HepG2 (cell line): ENCODE data around the gene UBAP1L. TPM values are rescaled to one million over a fixed set of nuclear protein-coding genes. Genes with fewer than 3 reads are reported as not detected.

Source experiments
- ASH2L ChIP-seq: fragments of 300-600, 200-600 bp; sonication (generic); IDR thresholded peaks from 2 replicates; pipeline ENCODE4 v1.7.0; 2017; ENCODE audit warnings: low read depth, mild to moderate bottlenecking, moderate library complexity, mixed read lengths, low read length; ENCODE audit not compliant: insufficient read length
- BRCA1 ChIP-seq: sonication (generic); formaldehyde crosslinking; IDR thresholded peaks from 2 replicates; pipeline ENCODE4 v1.4.0; 2020; ENCODE audit warnings: missing genetic modification reagents
- CEBPZ ChIP-seq: IDR thresholded peaks from 2 replicates; pipeline ENCODE4 v1.6.1; 2012; ENCODE audit warnings: low read length, improper control_type of control experiment
- ELF3 ChIP-seq: IDR thresholded peaks from 2 replicates; pipeline ENCODE4 v1.6.1; 2016; ENCODE audit warnings: missing genetic modification reagents, missing compliant biosample characterization
- GABPA ChIP-seq, 2 experiments: IDR thresholded peaks; 2 replicates each; pipeline ENCODE4 v1.6.1; 2011 to 2016; ENCODE audit warnings: low read depth in 2 of 2, low read length in 1 of 2, missing biosample characterization in 1 of 2, missing genetic modification characterization in 1 of 2
- HHEX ChIP-seq: IDR thresholded peaks from 2 replicates; pipeline ENCODE4 v1.6.1; 2016; ENCODE audit warnings: control low read depth
- KLF11 ChIP-seq: IDR thresholded peaks from 2 replicates; pipeline ENCODE4 v1.6.1; 2016; ENCODE audit warnings: missing compliant biosample characterization
- MTA1 ChIP-seq: sonication (generic); formaldehyde crosslinking; IDR thresholded peaks from 2 replicates; pipeline ENCODE4 v1.4.0; 2020; ENCODE audit warnings: missing genetic modification reagents, mild to moderate bottlenecking, borderline replicate concordance
- NRL ChIP-seq: sonication (generic); formaldehyde crosslinking; IDR thresholded peaks from 2 replicates; pipeline ENCODE4 v1.5.0; 2020; ENCODE audit warnings: missing genetic modification reagents, mild to moderate bottlenecking, moderate library complexity, borderline replicate concordance
- SKIL ChIP-seq: sonication (generic); formaldehyde crosslinking; IDR thresholded peaks from 2 replicates; pipeline ENCODE4 v1.8.0; 2022; ENCODE audit warnings: missing genetic modification reagents, mild to moderate bottlenecking, moderate library complexity, borderline replicate concordance
- SNAI1 ChIP-seq: sonication (generic); formaldehyde crosslinking; IDR thresholded peaks from 2 replicates; pipeline ENCODE4 v1.5.0; 2020; ENCODE audit warnings: mild to moderate bottlenecking, missing genetic modification reagents, borderline replicate concordance
- SNRNP70 ChIP-seq: fragments of 200-400 bp; formaldehyde crosslinking; IDR thresholded peaks from 2 replicates; pipeline ENCODE4 v1.6.1; 2017; ENCODE audit warnings: mild to moderate bottlenecking, low read depth, low read length, moderate library complexity
- ZBTB38 ChIP-seq: sonication (generic); formaldehyde crosslinking; IDR thresholded peaks from 2 replicates; pipeline ENCODE4 v1.5.1; 2020; ENCODE audit warnings: mild to moderate bottlenecking, missing genetic modification reagents
- ZFP90 ChIP-seq: sonication (generic); formaldehyde crosslinking; IDR thresholded peaks from 2 replicates; pipeline ENCODE4 v1.8.0; 2022; ENCODE audit warnings: missing genetic modification reagents, mild to moderate bottlenecking, inconsistent platforms, borderline replicate concordance
- ZGPAT ChIP-seq: IDR thresholded peaks from 2 replicates; pipeline ENCODE4 v1.6.1; 2016; ENCODE audit warnings: mild to moderate bottlenecking
- ZNF282 ChIP-seq: fragments of 450-650 bp; IDR thresholded peaks from 2 replicates; pipeline ENCODE4 v1.6.1; 2018; ENCODE audit not compliant: partially characterized antibody
- ZNF432 ChIP-seq: sonication (generic); formaldehyde crosslinking; IDR thresholded peaks from 2 replicates; pipeline ENCODE4 v1.5.0; 2020; ENCODE audit warnings: missing genetic modification reagents, mild to moderate bottlenecking, borderline replicate concordance
- ZNF496 ChIP-seq: sonication (generic); formaldehyde crosslinking; IDR thresholded peaks from 2 replicates; pipeline ENCODE4 v1.8.1; 2023; ENCODE audit warnings: mild to moderate bottlenecking, moderate library complexity, missing genetic modification reagents; ENCODE audit not compliant: insufficient replicate concordance
- ZNF567 ChIP-seq: sonication (generic); formaldehyde crosslinking; IDR thresholded peaks from 2 replicates; pipeline ENCODE4 v1.8.1; 2023; ENCODE audit warnings: mild to moderate bottlenecking, missing genetic modification reagents, borderline replicate concordance
- ZNF589 ChIP-seq: sonication (generic); formaldehyde crosslinking; conservative IDR thresholded peaks from 2 replicates; pipeline ENCODE4 v1.8.0; 2022; ENCODE audit warnings: mild to moderate bottlenecking, moderate library complexity, missing genetic modification reagents
- ZNF737 ChIP-seq: sonication (generic); formaldehyde crosslinking; IDR thresholded peaks from 2 replicates; pipeline ENCODE4 v1.5.0; 2020; ENCODE audit warnings: missing genetic modification reagents, mild to moderate bottlenecking, borderline replicate concordance
- ZSCAN9 ChIP-seq: IDR thresholded peaks from 2 replicates; pipeline ENCODE4 v1.6.1; 2016; ENCODE audit warnings: borderline replicate concordance
- polyA plus RNA-seq, 8 experiments: library from polyadenylated mRNA; depleted of rRNA in 3 of 8; stranded (reverse) in 7 of 8; unstranded in 1 of 8; fragments of >200 nt; fragmentation: Illumina TruSeq in 4 of 8; extraction: Trizol in 4 of 8; gene quantifications; 2 replicates each; pipeline versions ENCODE4 v1.2.1 to v1.2.3, GENCODE V29; 2011 to 2016; ENCODE audit warnings: low read depth in 4 of 8, missing spikeins in 1 of 8, mixed read lengths in 1 of 8; ENCODE audit not compliant: insufficient read depth in 1 of 8
- total RNA-seq, 5 experiments: library from RNA; depleted of rRNA; stranded (reverse); fragments of >200 nt; fragmentation: Illumina TruSeq; extraction: Trizol; gene quantifications; 2 replicates each; pipeline ENCODE4 v1.2.3, GENCODE V29; 2016; ENCODE audit warnings: low read depth in 1 of 5

Gene UBAP1L
- total and polyA plus RNA-seq, 2 of the 13 experiments (the other 11 are each of a cell fraction or from before 2014, with no cell fraction given): 0.86 to 1.4 TPM

GRCh38 chr15:65044724-65045481 lies 70.1 kb downstream of the UBAP1L start, which contains the start of gene SLC51B (continued):
- no peak for TF ChIP-seq CEBPZ
- TF ChIP-seq SNRNP70: no peak
- no peak; the same call in 1 of the 2 replicates for TF ChIP-seq ZNF737 (CRISPR knock-in tag)
- peak; percentile 72 for TF ChIP-seq ELF3
- peak; percentile 72; the same call in 1 of the 2 replicates for TF ChIP-seq ZBTB38
- no peak for TF ChIP-seq GABPA (IDR thresholded peaks at IDR 0.05; ENCODE audit: low read depth, low read length)
- peak; percentile 54; the same call in 1 of the 2 replicates for TF ChIP-seq GABPA (CRISPR knock-in tag; IDR thresholded peaks at IDR 0.05; ENCODE audit: low read depth)
- TF ChIP-seq NRL (CRISPR knock-in tag): peak; percentile 83; the same call in 1 of the 2 replicates
- TF ChIP-seq SNAI1 (CRISPR knock-in tag): 0 out of 2 replicates have a peak, but pooled peaks have one; percentile 55
- peak; percentile 76 for TF ChIP-seq ASH2L
- TF ChIP-seq ZFP90 (CRISPR knock-in tag): no peak
- no peak for TF ChIP-seq ZNF432 (CRISPR knock-in tag)
- TF ChIP-seq ZNF567 (CRISPR knock-in tag): no peak
- TF ChIP-seq ZNF496 (CRISPR knock-in tag): no peak
- TF ChIP-seq MTA1: no peak; the same call in 1 of the 2 replicates
- 0 out of 2 replicates have a peak, but pooled peaks have one; percentile 52 for TF ChIP-seq BRCA1 (CRISPR knock-in tag)
- TF ChIP-seq SKIL (CRISPR knock-in tag): peak; percentile 73; the same call in 1 of the 2 replicates
- TF ChIP-seq KLF11 (CRISPR knock-in tag): peak; percentile 77; the same call in 1 of the 2 replicates
- peak; percentile 31; the same call in 1 of the 2 replicates for TF ChIP-seq ZSCAN9
- TF ChIP-seq ZNF282: no peak
- TF ChIP-seq ZNF589 (CRISPR knock-in tag): peak; percentile 48; the same call in 1 of the 2 replicates
- TF ChIP-seq ZGPAT (CRISPR knock-in tag): peak; percentile 74; the same call in 1 of the 2 replicates
- TF ChIP-seq HHEX: no peak; the same call in 1 of the 2 replicates
